ENCODE results near the gene SCRN3. TPM values are rescaled to one million over a fixed set of nuclear protein-coding genes. Genes with fewer than 3 reads are reported as not detected.
"Not testable (repeated sequence)": the region's sequence is repeated elsewhere in the genome, so short reads cannot be mapped to it uniquely, and the experiment has no call there.

Gene SCRN3
- polyA plus RNA-seq, 1 donor from 2014 or later, result 57.1 TPM

- not testable (repeated sequence) for H3K9me2 ChIP-seq (ENCODE audit: insufficient read depth, low read length); H3K4me2 ChIP-seq (ENCODE audit: low read length); H3K9me3 ChIP-seq (ENCODE audit: low read length); H3K27ac ChIP-seq (ENCODE audit: low read length); H3K27me3 ChIP-seq (ENCODE audit: insufficient read depth, low read depth, low read length); H2AFZ ChIP-seq (ENCODE audit: low read depth, low read length); H3K9ac ChIP-seq (ENCODE audit: low read length); H3K4me3 ChIP-seq (ENCODE audit: low read length); H3F3A ChIP-seq (ENCODE audit: insufficient read depth, low read length, poor library complexity, severe bottlenecking); H3K36me3 ChIP-seq (ENCODE audit: insufficient read depth, low read length); H3K79me2 ChIP-seq (replicated peaks; ENCODE audit: insufficient read depth, low read length); H4K20me1 ChIP-seq (ENCODE audit: insufficient read depth)
Measured at GRCh38 chr2:174359663-174360062, 35.9 kb upstream of the SCRN3 start.

- H4K20me1 ChIP-seq (ENCODE audit: insufficient read depth), result no peaks in the 10 kb centered on the region
- H3K9me3 ChIP-seq (ENCODE audit: low read length), result peaks cover 6% of the 10 kb centered on the region
- H3K27ac ChIP-seq (ENCODE audit: low read length), result no peak overlapping the region
- H3K79me2 ChIP-seq (replicated peaks; ENCODE audit: insufficient read depth, low read length), result no peaks in the 10 kb centered on the region
- H3K4me2 ChIP-seq (ENCODE audit: low read length), result no peak overlapping the region
- H3F3A ChIP-seq (ENCODE audit: insufficient read depth, low read length, poor library complexity, severe bottlenecking), result no peaks in the 10 kb centered on the region
- no peak overlapping the region for H2AFZ ChIP-seq (ENCODE audit: low read depth, low read length)
- H3K9me2 ChIP-seq (ENCODE audit: insufficient read depth, low read length), result no peaks in the 10 kb centered on the region
- H3K9ac ChIP-seq (ENCODE audit: low read length), result no peak overlapping the region
- peaks cover 8% of the 10 kb centered on the region for H3K36me3 ChIP-seq (ENCODE audit: insufficient read depth, low read length)
- H3K27me3 ChIP-seq (ENCODE audit: insufficient read depth, low read depth, low read length), result no peaks in the 10 kb centered on the region
- H3K4me3 ChIP-seq (ENCODE audit: low read length), result no peak overlapping the region
- no peak for TF ChIP-seq POLR2AphosphoS5 (IDR thresholded peaks at IDR 0.05)
- TF ChIP-seq EZH2 (IDR thresholded peaks at IDR 0.05; ENCODE audit: borderline replicate concordance, insufficient read depth, low read length, poor library complexity, severe bottlenecking), result no peak
- no peak for TF ChIP-seq SMC3 (conservative IDR thresholded peaks at IDR 0.05; ENCODE audit: poor library complexity)
Measured at GRCh38 chr2:174362949-174363348, 32.6 kb upstream of the SCRN3 start.

- H3K4me2 ChIP-seq (ENCODE audit: low read length); H3K9me2 ChIP-seq (ENCODE audit: insufficient read depth, low read length); H3K36me3 ChIP-seq (ENCODE audit: insufficient read depth, low read length); H3K27ac ChIP-seq (ENCODE audit: low read length); H3K9ac ChIP-seq (ENCODE audit: low read length); H4K20me1 ChIP-seq (ENCODE audit: insufficient read depth); H2AFZ ChIP-seq (ENCODE audit: low read depth, low read length); H3F3A ChIP-seq (ENCODE audit: insufficient read depth, low read length, poor library complexity, severe bottlenecking); H3K4me3 ChIP-seq (ENCODE audit: low read length); H3K79me2 ChIP-seq (replicated peaks; ENCODE audit: insufficient read depth, low read length); H3K9me3 ChIP-seq (ENCODE audit: low read length); H3K27me3 ChIP-seq (ENCODE audit: insufficient read depth, low read depth, low read length): not testable (repeated sequence)
Measured at GRCh38 chr2:174363492-174364225, 31.9 kb upstream of the SCRN3 start.

- Histone ChIP-seq H3K9me3 (ENCODE audit: low read length) (peaks cover 6% of the 10 kb centered on the region), H3K9ac (ENCODE audit: low read length) (no peak overlapping the region), H3K4me3 (ENCODE audit: low read length) (no peak overlapping the region), H4K20me1 (ENCODE audit: insufficient read depth) (no peaks in the 10 kb centered on the region), H3K9me2 (ENCODE audit: insufficient read depth, low read length) (no peaks in the 10 kb centered on the region), H3K27me3 (ENCODE audit: insufficient read depth, low read depth, low read length) (no peaks in the 10 kb centered on the region), H3F3A (ENCODE audit: insufficient read depth, low read length, poor library complexity, severe bottlenecking) (no peaks in the 10 kb centered on the region), H3K36me3 (ENCODE audit: insufficient read depth, low read length) (peaks cover 8% of the 10 kb centered on the region), H3K4me2 (ENCODE audit: low read length) (no peak overlapping the region), H3K79me2 (replicated peaks; ENCODE audit: insufficient read depth, low read length) (no peaks in the 10 kb centered on the region), H3K27ac (ENCODE audit: low read length) (no peak overlapping the region), H2AFZ (ENCODE audit: low read depth, low read length) (no peak overlapping the region)
- TF ChIP-seq RAD21 (conservative IDR thresholded peaks at IDR 0.05) (no peak), CTCF (IDR thresholded peaks at IDR 0.05; ENCODE audit: poor library complexity, severe bottlenecking) (no peak), EP300 (conservative IDR thresholded peaks at IDR 0.05; ENCODE audit: poor library complexity, severe bottlenecking) (no peak), SMC3 (conservative IDR thresholded peaks at IDR 0.05; ENCODE audit: poor library complexity) (no peak), TAF1 (IDR thresholded peaks at IDR 0.05; ENCODE audit: low read depth) (no peak), POLR2AphosphoS5 (IDR thresholded peaks at IDR 0.05) (no peak), EZH2 (IDR thresholded peaks at IDR 0.05; ENCODE audit: borderline replicate concordance, insufficient read depth, low read length, poor library complexity, severe bottlenecking) (no peak), REST (IDR thresholded peaks at IDR 0.05; ENCODE audit: borderline replicate concordance) (no peak), MXI1 (conservative IDR thresholded peaks at IDR 0.05; ENCODE audit: poor library complexity, severe bottlenecking) (no peak)
Measured at GRCh38 chr2:174364628-174365027, 30.9 kb upstream of the SCRN3 start.

Data from neural cell (in vitro differentiated cells).